ENCODE measurements around the gene MTM1.

DNA sequence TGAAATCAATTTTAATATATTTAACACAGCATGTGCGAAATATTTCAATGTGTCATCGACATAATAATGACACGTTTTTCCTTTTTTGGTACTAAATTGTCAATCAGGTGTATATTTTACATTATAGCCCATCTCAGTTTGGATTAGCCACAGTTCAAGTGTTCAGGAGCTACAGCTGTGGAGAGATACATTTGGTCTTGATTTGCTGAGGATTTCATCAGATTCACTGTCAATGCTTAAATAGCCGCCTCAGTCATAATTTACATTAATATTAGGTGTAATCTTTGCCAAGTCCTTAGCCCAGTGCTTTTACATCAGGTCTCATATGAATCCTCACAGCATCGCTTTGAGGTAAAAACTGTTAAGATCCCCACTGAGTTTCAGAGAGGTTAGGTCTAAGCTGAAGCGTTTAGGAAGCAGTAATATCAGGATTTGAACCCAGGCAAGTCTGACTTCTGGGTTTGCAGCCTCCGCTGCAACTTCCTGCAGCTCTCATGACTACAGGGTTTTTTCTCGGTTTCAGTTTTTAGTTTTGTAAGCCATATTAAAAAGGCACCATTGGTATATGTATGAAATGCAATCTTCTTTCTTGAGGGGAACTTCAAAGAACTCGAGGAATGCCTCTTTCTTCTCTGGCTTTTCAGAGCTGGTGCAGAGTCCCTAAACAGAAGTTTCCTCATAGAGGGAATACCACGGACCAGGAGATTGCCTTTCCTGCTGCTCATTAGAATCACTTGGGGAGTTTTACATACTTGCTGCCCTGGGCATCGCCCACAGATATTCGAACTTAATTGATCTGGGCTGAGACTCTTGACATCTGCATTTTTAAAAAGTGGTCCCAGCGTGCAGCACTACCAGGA, 6.4 kb downstream of the MTM1 start:
- TF ChIP-seq, protein P1, sequence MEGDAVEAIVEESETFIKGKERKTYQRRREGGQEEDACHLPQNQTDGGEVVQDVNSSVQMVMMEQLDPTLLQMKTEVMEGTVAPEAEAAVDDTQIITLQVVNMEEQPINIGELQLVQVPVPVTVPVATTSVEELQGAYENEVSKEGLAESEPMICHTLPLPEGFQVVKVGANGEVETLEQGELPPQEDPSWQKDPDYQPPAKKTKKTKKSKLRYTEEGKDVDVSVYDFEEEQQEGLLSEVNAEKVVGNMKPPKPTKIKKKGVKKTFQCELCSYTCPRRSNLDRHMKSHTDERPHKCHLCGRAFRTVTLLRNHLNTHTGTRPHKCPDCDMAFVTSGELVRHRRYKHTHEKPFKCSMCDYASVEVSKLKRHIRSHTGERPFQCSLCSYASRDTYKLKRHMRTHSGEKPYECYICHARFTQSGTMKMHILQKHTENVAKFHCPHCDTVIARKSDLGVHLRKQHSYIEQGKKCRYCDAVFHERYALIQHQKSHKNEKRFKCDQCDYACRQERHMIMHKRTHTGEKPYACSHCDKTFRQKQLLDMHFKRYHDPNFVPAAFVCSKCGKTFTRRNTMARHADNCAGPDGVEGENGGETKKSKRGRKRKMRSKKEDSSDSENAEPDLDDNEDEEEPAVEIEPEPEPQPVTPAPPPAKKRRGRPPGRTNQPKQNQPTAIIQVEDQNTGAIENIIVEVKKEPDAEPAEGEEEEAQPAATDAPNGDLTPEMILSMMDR (IDR thresholded peaks at IDR 0.05), result no peak
- TF ChIP-seq POLR2A (IDR thresholded peaks at IDR 0.05), result no peak
